ENCODE results near the gene TRIM46. TPM values are rescaled to one million over a fixed set of nuclear protein-coding genes. Genes with fewer than 3 reads are reported as not detected.
"Not testable (repeated sequence)": the region's sequence is repeated elsewhere in the genome, so short reads cannot be mapped to it uniquely, and the experiment has no call there.

Gene TRIM46
- total RNA-seq, 1 experiment from 2014 or later: 1.3 TPM

- in situ Hi-C loops (cut with HindIII; ENCODE audit: low pct_unique_long_range_greater_than_20kb, low sequenced_read_pairs): no loop called here
- peak; percentile 71 for DNase-seq (ENCODE audit: low read depth, low spot score)
Measured at GRCh38 chr1:155134880-155135414, 38.7 kb upstream of the TRIM46 start.

GRCh38 chr1:155135415-155136028 is 38.1 kb upstream of the TRIM46 start, which contains the start of gene SLC50A1:
Gene SLC50A1 (plus strand): TSS chr1:155135852. CDS start chr1:155135912, 60 bp downstream.
- DNase-seq (ENCODE audit: low read depth, low spot score): peak; percentile 94
- in situ Hi-C loops (cut with HindIII; ENCODE audit: low pct_unique_long_range_greater_than_20kb, low sequenced_read_pairs): no loop called here

DNA sequence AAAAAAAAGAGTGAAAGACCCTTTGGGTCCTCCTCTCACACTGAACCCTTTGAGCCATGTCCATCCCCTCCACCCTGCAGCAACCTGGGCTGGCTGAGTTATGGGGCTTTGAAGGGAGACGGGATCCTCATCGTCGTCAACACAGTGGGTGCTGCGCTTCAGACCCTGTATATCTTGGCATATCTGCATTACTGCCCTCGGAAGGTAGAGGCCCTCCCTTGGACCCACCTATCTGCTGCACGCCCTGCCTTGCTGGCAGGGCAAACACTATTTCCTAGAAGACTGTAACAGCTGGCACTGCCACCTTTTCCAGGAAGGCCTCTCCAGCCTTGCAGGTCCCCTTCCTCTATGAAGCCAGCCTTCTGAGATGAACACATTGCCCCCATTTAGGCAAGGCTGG is 36.9 kb upstream of the TRIM46 start:
- no peak for DNase-seq (ENCODE audit: low read depth, low spot score)
- in situ Hi-C loops (cut with HindIII; ENCODE audit: low pct_unique_long_range_greater_than_20kb, low sequenced_read_pairs): no loop called here

DNA sequence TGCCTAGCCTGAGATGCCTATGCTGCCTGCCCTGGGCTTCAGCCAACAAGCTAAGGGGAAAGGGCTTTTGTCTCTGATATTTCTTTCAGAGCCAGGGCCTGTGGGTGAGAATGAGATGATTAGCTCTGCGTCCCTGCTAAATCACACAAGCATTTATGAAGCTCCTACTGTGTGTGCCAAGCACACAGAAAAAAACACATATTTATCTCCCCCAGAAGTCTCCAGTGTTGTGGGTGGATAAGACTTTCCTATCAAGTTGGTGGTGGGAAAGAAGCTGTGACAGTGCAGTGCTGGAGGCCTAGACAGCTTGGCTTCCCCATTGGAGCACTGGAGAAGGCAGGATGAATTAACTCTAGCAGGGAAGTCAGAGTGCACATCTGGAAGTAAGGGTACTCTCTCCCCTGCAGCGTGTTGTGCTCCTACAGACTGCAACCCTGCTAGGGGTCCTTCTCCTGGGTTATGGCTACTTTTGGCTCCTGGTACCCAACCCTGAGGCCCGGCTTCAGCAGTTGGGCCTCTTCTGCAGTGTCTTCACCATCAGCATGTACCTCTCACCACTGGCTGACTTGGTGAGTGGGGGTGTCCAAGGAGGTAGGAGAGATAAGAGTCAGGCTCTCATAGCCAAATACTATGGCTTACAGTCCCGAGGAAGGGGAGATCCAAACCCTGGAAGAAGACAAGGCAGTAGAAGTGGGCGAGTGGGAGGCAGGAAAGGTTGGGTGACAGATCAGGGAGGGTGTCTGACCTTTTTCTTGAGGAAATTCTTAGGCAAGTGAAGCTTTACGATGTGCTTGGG is 36.3 kb upstream of the TRIM46 start:
- in situ Hi-C loops (cut with HindIII; ENCODE audit: low pct_unique_long_range_greater_than_20kb, low sequenced_read_pairs): no loop called here
- DNase-seq (ENCODE audit: low read depth, low spot score): no peak

- in situ Hi-C loops (cut with HindIII; ENCODE audit: low pct_unique_long_range_greater_than_20kb, low sequenced_read_pairs): no loop called here
- peak; percentile 90 for DNase-seq (ENCODE audit: low read depth, low spot score)
Measured at GRCh38 chr1:155139895-155140629, 33.6 kb upstream of the TRIM46 start, which contains the start of gene DPM3. Gene DPM3 (minus strand): TSS chr1:155140531. CDS start chr1:155140240, 291 bp downstream.

DNA sequence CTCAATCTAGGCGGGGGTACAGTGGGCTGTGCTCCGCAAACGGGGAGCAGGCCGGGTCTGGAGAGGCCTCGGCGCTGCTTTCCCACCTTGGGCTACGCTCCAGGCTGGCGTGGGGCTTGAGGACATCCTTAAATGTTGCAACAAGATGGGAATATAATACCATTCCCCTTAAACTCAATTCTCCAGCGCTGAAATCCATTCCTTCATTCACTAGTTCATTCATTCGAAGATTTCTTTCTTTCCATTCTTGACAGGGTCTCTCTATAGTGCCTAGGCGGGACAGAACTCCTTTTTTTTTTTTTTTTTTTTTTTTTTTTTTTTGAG is 33.1 kb upstream of the TRIM46 start:
- no peak for DNase-seq (ENCODE audit: low read depth, low spot score)
- in situ Hi-C loops (cut with HindIII; ENCODE audit: low pct_unique_long_range_greater_than_20kb, low sequenced_read_pairs): no loop called here

- in situ Hi-C loops (cut with HindIII; ENCODE audit: low pct_unique_long_range_greater_than_20kb, low sequenced_read_pairs): no loop called here
- DNase-seq (ENCODE audit: low read depth, low spot score): no peak
Measured at GRCh38 chr1:155141749-155142148, 31.9 kb upstream of the TRIM46 start.

DNA sequence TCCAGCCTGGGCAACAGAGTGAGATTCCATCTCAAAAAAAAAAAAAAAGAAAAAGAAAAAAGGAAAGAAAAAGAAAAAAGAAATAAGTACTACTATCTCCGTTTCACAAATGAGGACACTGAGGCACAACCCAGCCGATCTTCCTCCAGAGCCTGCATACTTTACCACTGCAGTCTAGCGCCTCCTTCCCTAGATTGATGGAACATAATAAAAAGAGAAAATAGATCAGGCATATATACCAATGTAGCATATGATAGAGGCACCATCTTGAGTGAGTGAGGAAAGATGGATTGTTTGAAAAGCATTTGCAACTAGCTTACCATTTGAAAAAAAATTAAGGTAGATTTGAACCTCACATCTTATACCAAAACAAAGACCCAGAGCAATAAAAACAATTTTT is 28.2 kb upstream of the TRIM46 start:
- peak; percentile 44 for DNase-seq (ENCODE audit: low read depth, low spot score)
- in situ Hi-C loops (cut with HindIII; ENCODE audit: low pct_unique_long_range_greater_than_20kb, low sequenced_read_pairs): no loop called here

- in situ Hi-C loops (cut with HindIII; ENCODE audit: low pct_unique_long_range_greater_than_20kb, low sequenced_read_pairs); DNase-seq (ENCODE audit: low read depth, low spot score): not testable (repeated sequence)
Measured at GRCh38 chr1:155155996-155156643, 17.5 kb upstream of the TRIM46 start.

DNA sequence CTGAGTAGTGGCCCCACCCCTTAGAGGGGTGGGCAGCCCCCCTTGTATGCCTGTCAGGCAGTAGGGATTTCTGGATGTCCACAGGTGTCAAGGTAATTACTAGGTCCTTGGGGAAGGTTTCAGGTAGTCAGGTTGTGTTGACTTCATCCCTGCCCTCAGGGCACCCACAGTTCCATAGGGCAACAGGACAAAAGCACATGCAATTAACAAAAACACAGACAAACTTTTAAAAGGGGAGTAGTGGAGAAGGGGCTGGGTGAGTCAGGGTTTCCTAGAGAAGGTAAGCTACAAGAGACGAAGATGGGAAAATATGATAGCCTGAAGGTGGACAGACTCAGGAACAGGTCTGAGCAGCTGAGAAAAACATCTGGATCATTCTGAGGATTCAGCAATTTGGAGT is 14.7 kb upstream of the TRIM46 start:
- in situ Hi-C loops (cut with HindIII; ENCODE audit: low pct_unique_long_range_greater_than_20kb, low sequenced_read_pairs): no loop called here
- no peak for DNase-seq (ENCODE audit: low read depth, low spot score)

DNA sequence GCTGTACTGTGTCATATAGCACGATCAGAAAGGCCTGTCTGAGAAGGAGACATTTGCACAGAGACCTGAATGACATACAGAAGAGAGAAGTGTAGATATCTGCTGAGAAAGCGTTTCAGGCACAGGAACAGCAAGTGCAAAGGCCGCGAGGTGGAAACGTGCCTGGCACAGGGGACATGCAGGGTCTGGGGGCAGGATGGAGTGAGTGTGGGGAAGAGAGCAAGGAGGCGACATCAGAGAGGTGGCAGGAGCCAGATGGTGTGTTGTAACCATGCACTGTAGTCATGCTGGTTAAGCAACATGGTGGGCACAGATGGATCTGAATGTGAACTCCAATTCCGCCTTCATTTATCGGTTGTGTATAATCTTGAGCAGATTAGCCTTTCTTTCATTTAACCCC is 13.5 kb upstream of the TRIM46 start:
- DNase-seq (ENCODE audit: low read depth, low spot score): no peak
- in situ Hi-C loops (cut with HindIII; ENCODE audit: low pct_unique_long_range_greater_than_20kb, low sequenced_read_pairs): no loop called here

GRCh38 chr1:155162631-155163030 is 11.0 kb upstream of the TRIM46 start:
- DNase-seq (ENCODE audit: low read depth, low spot score); in situ Hi-C loops (cut with HindIII; ENCODE audit: low pct_unique_long_range_greater_than_20kb, low sequenced_read_pairs): not testable (repeated sequence)

DNA sequence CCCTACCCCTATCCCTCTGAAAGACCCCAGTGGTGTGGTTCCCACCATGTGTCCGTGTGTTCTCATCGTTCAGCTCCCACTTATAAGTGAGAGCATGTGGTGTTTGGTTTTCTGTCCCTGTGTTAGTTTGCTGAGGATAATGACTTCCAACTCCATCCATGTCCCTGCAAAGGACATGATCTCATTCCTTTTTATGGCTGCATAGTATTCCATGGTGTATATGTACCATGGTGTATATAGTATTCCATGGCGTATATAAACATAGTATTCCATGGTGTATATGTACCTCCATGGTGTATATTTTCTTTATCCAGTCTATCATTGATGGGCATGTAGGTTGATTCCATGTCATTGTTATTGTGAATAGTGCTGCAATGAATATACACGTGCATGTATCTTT is 9.9 kb upstream of the TRIM46 start:
- DNase-seq (ENCODE audit: low read depth, low spot score); in situ Hi-C loops (cut with HindIII; ENCODE audit: low pct_unique_long_range_greater_than_20kb, low sequenced_read_pairs): not testable (repeated sequence)

- in situ Hi-C loops (cut with HindIII; ENCODE audit: low pct_unique_long_range_greater_than_20kb, low sequenced_read_pairs); DNase-seq (ENCODE audit: low read depth, low spot score): not testable (repeated sequence)
Measured at GRCh38 chr1:155164625-155165024, 9.0 kb upstream of the TRIM46 start.

- in situ Hi-C loops (cut with HindIII; ENCODE audit: low pct_unique_long_range_greater_than_20kb, low sequenced_read_pairs): no loop called here
- no peak for DNase-seq (ENCODE audit: low read depth, low spot score)
Measured at GRCh38 chr1:155166051-155166470, 7.6 kb upstream of the TRIM46 start.

- in situ Hi-C loops (cut with HindIII; ENCODE audit: low pct_unique_long_range_greater_than_20kb, low sequenced_read_pairs): no loop called here
Measured at GRCh38 chr1:155166471-155167165, 7.0 kb upstream of the TRIM46 start.

More at GRCh38 chr1:155166471-155167165, 7.0 kb upstream of the TRIM46 start:
- DNase-seq (ENCODE audit: low read depth, low spot score): no peak

All from SK-MEL-5 (cell line).